Smooth muscle cell (in vitro differentiated cells): ENCODE results near the gene C4orf50. TPM values are rescaled to one million over a fixed set of nuclear protein-coding genes. Genes with fewer than 3 reads are reported as not detected.
"Not testable (repeated sequence)": the region's sequence is repeated elsewhere in the genome, so short reads cannot be mapped to it uniquely, and the experiment has no call there.

Source experiments
- DNase-seq: peaks from one replicate; lab custom pipeline; 2025; ENCODE audit not compliant: unreplicated experiment; lab: John Stamatoyannopoulos, UW
- H2AFZ ChIP-seq: fragments of 200-600 bp; sonication (generic); 2 replicates; pipeline ENCODE4 v1.6.0; 2016; ENCODE audit warnings: antibody characterized with exemption, low read depth, mild to moderate bottlenecking
- H3F3A ChIP-seq: fragments of 200-600 bp; sonication (generic); 2 replicates; pipeline ENCODE4 v1.6.0; 2017; ENCODE audit warnings: antibody characterized with exemption, low read depth
- H3K27ac ChIP-seq: fragments of 200-600 bp; sonication (generic); 2 replicates; pipeline ENCODE4 v1.5.1; 2016; ENCODE audit warnings: low read depth, mild to moderate bottlenecking
- H3K27me3 ChIP-seq: fragments of 200-600 bp; sonication (generic); 2 replicates; pipeline ENCODE4 v1.6.1; 2016; ENCODE audit warnings: low read depth, mild to moderate bottlenecking
- H3K36me3 ChIP-seq: fragments of 200-600 bp; sonication (generic); 2 replicates; pipeline ENCODE4 v1.5.1; 2016; ENCODE audit warnings: low read depth
- H3K4me1 ChIP-seq: fragments of 200-600 bp; sonication (generic); 2 replicates; pipeline ENCODE4 v1.5.1; 2016; ENCODE audit warnings: low read depth
- H3K4me2 ChIP-seq: fragments of 200-600 bp; sonication (generic); 2 replicates; pipeline ENCODE4 v1.6.0; 2016; ENCODE audit warnings: mild to moderate bottlenecking
- H3K4me3 ChIP-seq: fragments of 200-600 bp; sonication (generic); 2 replicates; pipeline ENCODE4 v1.5.1; 2016; ENCODE audit warnings: mild to moderate bottlenecking
- H3K79me2 ChIP-seq: fragments of 200-600 bp; sonication (generic); 2 replicates; pipeline ENCODE4 v1.6.0; 2016; ENCODE audit warnings: low read depth, mild to moderate bottlenecking
- H3K9ac ChIP-seq: fragments of 200-600 bp; sonication (generic); 2 replicates; pipeline ENCODE4 v1.6.0; 2016; ENCODE audit warnings: low read depth
- H3K9me3 ChIP-seq: fragments of 200-600 bp; sonication (generic); replicated peaks from 2 replicates; pipeline ENCODE4 v1.5.1; 2016; ENCODE audit warnings: low read depth
- H4K20me1 ChIP-seq: fragments of 200-600 bp; sonication (generic); 2 replicates; pipeline ENCODE4 v1.6.0; 2016; ENCODE audit warnings: low read depth
- WGBS: methylation state at CpG from one replicate; pipeline ENCODE4 v1.1.7; 2016; ENCODE audit warnings: low lambda C conversion rate; 5-methylcytosine and 5-hydroxymethylcytosine counted together
- polyA plus RNA-seq: library from polyadenylated mRNA; unstranded; fragments of >200 nt; fragmentation: Nextera tagmentation; extraction: Ambion mirVana; gene quantifications from 2 replicates; pipeline ENCODE4 v1.2.1, GENCODE V29; 2016
- total RNA-seq: library from RNA; depleted of rRNA; stranded (reverse); fragments of >200 nt; gene quantifications from 2 replicates; pipeline ENCODE4 v1.2.3, GENCODE V29; 2014
- TF ChIP-seq, protein P1 (sequence below): fragments of 200-600 bp; sonication (generic); IDR thresholded peaks from 2 replicates; pipeline ENCODE4 v1.5.1; 2017; ENCODE audit warnings: borderline replicate concordance, mild to moderate bottlenecking, antibody characterized with exemption; ENCODE audit not compliant: insufficient read depth, poor library complexity, severe bottlenecking

C4orf50 gene
- total and polyA plus RNA-seq, 2 experiments from 2014 or later = not detected

DNA sequence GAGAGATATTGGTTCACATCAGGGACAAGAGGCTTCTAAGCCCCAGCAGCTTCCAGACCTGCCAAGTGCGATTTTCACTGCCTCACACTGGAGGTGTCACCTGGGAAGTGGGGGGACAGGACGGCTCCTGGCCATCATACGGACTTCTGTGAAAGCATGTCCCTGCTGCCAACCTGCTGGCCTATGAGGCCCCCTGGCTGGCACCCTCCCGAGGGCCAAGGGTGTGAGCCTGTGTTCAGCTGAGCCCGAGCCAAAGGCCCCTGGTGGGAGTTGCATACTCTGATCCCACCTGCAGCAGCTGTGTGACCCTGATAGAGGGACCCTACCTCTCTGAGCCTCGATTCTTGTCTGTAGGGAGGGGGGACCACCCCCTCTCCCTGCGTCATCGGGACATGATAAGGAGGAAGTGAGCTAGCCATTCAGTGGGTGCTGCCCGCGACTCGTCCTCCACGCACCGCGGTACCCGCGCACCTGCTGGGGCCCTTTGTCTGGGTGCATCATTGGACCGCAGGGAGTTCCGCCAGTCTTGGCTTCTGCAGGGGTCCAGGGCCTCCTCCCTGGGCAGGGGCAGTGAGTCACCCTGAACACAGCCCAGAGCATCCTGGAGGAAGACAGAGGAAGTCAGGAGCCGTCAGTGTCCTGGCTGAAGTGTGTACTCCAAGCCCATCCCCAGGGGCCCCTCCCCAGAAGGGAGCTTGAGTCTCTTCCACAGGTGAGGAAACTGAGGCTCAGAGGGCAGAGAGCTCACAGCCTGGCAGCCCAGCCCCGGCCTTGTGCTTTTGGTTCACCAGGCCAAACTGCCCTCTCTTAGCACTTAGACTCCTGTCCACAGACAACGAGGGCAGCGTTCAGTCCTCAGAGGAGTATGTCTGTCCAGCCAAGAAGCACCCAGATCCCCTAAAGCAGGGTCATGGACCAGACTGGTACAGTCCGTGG lies 24.1 kb downstream of the C4orf50 start:
- WGBS = 92% methylated on average over 22 of the region's 23 CpGs
- TF ChIP-seq, protein P1, sequence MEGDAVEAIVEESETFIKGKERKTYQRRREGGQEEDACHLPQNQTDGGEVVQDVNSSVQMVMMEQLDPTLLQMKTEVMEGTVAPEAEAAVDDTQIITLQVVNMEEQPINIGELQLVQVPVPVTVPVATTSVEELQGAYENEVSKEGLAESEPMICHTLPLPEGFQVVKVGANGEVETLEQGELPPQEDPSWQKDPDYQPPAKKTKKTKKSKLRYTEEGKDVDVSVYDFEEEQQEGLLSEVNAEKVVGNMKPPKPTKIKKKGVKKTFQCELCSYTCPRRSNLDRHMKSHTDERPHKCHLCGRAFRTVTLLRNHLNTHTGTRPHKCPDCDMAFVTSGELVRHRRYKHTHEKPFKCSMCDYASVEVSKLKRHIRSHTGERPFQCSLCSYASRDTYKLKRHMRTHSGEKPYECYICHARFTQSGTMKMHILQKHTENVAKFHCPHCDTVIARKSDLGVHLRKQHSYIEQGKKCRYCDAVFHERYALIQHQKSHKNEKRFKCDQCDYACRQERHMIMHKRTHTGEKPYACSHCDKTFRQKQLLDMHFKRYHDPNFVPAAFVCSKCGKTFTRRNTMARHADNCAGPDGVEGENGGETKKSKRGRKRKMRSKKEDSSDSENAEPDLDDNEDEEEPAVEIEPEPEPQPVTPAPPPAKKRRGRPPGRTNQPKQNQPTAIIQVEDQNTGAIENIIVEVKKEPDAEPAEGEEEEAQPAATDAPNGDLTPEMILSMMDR = no peak
- peaks cover 3% of the 10 kb centered on the region for H3K27me3 ChIP-seq
- no peaks in the 10 kb centered on the region for H4K20me1 ChIP-seq
- no peaks in the 10 kb centered on the region for H3K36me3 ChIP-seq
- no peaks in the 10 kb centered on the region for H3K9me3 ChIP-seq
- H3K4me1 ChIP-seq = no peaks in the 10 kb centered on the region
- H3K4me3 ChIP-seq = no peak overlapping the region
- H3K27ac ChIP-seq = no peak overlapping the region
- DNase-seq = no peak
- no peak overlapping the region for H3K9ac ChIP-seq
- no peak overlapping the region for H2AFZ ChIP-seq
- no peaks in the 10 kb centered on the region for H3F3A ChIP-seq
- no peaks in the 10 kb centered on the region for H3K79me2 ChIP-seq
- no peak overlapping the region for H3K4me2 ChIP-seq

DNA sequence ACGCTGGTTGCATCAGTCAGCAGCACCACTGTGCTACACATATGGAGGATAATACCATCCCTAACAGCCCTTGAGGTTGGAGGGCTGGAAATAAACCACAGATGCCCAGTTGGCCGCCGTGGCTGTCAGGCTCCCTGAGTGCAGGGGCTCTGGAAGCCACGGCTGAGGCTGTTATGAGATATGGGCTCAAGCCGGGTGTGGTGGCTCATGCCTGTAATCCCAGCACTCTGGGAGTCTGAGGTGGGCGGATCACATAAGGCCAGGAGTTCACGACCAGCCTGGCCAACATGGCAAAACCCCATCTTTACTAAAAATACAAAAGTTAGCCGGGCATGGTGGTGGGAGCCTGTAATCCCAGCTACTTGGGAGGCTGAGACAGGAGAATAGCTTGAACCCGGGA lies 24.9 kb downstream of the C4orf50 start:
- not testable (repeated sequence) for DNase-seq, H4K20me1 ChIP-seq, H3K27me3 ChIP-seq, H3K27ac ChIP-seq, H3K9me3 ChIP-seq, H3K79me2 ChIP-seq, H3K4me2 ChIP-seq, H3F3A ChIP-seq, H3K4me1 ChIP-seq, H3K4me3 ChIP-seq, H2AFZ ChIP-seq, H3K36me3 ChIP-seq, H3K9ac ChIP-seq
- 71% methylated on average over 9 of the region's 9 CpGs for WGBS

DNA sequence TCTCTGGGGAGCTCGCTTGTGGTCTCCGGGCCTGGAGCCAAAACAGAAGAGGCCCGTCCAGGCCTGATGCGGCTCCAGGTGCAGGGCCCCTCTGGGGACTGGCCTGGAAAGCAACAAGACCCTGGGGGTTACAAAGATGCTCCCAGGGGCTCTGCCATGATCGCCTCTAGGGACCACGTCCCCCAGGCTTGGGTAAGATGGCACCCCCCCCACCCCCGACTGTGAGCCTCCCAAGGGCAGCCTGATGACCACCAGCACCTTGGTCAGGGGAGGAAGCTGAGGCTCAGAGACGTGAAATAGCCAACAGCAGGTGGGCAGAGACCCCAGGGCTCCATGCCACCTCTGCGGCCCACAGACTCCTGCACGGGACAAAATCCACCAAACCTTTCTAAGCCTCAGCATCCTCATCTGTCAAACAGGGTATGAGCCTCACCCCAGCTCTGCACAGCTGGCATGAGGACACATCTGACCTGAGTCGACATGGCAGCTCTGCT lies 25.4 kb downstream of the C4orf50 start:
- 83% methylated on average over 8 of the region's 11 CpGs for WGBS
- Histone ChIP-seq H3K27me3 (peaks cover 3% of the 10 kb centered on the region), H3K4me3 (no peak overlapping the region), H2AFZ (no peak overlapping the region), H3K9ac (no peak overlapping the region), H3K4me2 (no peak overlapping the region), H4K20me1 (no peaks in the 10 kb centered on the region), H3K9me3 (no peaks in the 10 kb centered on the region), H3F3A (no peaks in the 10 kb centered on the region), H3K4me1 (no peaks in the 10 kb centered on the region), H3K36me3 (no peaks in the 10 kb centered on the region), H3K79me2 (no peaks in the 10 kb centered on the region), H3K27ac (no peak overlapping the region)
- TF ChIP-seq, protein P1 = no peak
- DNase-seq = no peak

DNA sequence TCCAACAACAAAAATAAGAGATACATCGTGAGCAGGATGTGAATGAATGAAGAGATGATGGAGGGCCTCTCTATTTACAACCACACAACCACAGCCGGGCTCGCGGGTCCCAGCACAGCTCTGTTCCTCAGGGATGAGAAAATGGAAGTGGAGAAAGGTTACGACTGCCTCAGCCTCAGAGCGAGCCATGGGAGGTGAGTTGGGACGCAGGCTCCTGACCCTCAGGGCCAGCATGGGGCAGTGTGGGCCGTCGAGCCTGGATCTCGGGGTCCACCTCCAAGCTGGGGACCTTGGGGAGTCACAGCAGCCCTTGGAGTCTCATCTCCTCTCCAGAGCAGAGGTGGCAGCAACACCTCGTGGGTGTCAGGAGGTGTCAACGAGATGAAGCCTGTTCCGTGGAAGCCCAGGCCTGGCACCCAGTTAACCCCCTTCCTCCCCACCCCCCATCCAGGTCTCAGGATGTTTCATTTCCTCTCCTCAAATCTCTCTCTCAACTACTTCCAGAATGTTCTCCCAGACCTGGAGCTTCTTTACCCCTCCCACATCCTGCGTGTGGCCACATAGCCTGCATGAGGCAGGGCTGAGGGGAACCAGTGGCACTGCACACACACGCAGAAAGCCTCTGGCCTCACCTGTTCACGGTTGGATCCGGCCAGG lies 25.9 kb downstream of the C4orf50 start:
- no peaks in the 10 kb centered on the region for H3K4me1 ChIP-seq
- no peak overlapping the region for H3K4me3 ChIP-seq
- no peak overlapping the region for H2AFZ ChIP-seq
- H3F3A ChIP-seq = no peaks in the 10 kb centered on the region
- H3K79me2 ChIP-seq = no peaks in the 10 kb centered on the region
- no peaks in the 10 kb centered on the region for H3K36me3 ChIP-seq
- no peak for DNase-seq
- no peak overlapping the region for H3K4me2 ChIP-seq
- peaks cover 3% of the 10 kb centered on the region for H3K27me3 ChIP-seq
- no peaks in the 10 kb centered on the region for H4K20me1 ChIP-seq
- H3K9me3 ChIP-seq = no peaks in the 10 kb centered on the region
- H3K9ac ChIP-seq = no peak overlapping the region
- H3K27ac ChIP-seq = no peak overlapping the region
- 91% methylated on average over 17 of the region's 17 CpGs for WGBS
- TF ChIP-seq, protein P1 = no peak
